IMR-90 (cell line): ENCODE measurements around the gene COL19A1.

Experiments used
- POLR2A ChIP-seq: IDR thresholded peaks from 2 replicates; pipeline ENCODE4 v1.6.1; 2012; ENCODE audit warnings: mild to moderate bottlenecking, low read depth, low read length
- TF ChIP-seq, protein P1 (sequence below): conservative IDR thresholded peaks from 2 replicates; pipeline ENCODE4 v1.5.1; 2012; ENCODE audit warnings: mild to moderate bottlenecking, low read depth, low read length, improper control_type of control experiment

DNA sequence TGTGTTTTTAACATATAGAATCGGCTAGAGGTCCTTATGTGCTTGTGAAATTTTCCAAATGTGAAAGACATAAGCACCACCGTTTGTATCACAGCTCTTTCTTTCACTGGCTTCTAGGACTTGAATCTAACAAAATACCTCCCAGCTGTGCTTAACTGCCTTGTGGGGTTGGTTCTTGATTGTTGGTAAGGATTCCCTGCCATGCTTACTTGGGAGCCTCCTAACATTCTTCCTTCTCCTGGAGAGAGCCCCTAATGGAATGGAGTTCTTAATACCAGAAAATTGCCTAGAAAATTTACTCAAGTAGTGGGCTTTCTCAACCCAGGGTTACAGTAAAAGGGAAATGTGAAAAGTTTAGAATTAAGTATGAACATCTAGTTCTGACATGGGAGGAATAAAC, 121.2 kb downstream of the COL19A1 start:
- TF ChIP-seq, protein P1, sequence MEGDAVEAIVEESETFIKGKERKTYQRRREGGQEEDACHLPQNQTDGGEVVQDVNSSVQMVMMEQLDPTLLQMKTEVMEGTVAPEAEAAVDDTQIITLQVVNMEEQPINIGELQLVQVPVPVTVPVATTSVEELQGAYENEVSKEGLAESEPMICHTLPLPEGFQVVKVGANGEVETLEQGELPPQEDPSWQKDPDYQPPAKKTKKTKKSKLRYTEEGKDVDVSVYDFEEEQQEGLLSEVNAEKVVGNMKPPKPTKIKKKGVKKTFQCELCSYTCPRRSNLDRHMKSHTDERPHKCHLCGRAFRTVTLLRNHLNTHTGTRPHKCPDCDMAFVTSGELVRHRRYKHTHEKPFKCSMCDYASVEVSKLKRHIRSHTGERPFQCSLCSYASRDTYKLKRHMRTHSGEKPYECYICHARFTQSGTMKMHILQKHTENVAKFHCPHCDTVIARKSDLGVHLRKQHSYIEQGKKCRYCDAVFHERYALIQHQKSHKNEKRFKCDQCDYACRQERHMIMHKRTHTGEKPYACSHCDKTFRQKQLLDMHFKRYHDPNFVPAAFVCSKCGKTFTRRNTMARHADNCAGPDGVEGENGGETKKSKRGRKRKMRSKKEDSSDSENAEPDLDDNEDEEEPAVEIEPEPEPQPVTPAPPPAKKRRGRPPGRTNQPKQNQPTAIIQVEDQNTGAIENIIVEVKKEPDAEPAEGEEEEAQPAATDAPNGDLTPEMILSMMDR = no peak
- no peak for TF ChIP-seq POLR2A
